Spinal cord (tissue), 10 donors: ENCODE measurements around the gene MYRFL. TPM values are rescaled to one million over a fixed set of nuclear protein-coding genes. Genes with fewer than 3 reads are reported as not detected.
A peak's percentile ranks its signal among the peaks of the same experiment; 100 is the strongest.
"Not testable (repeated sequence)": the region's sequence is repeated elsewhere in the genome, so short reads cannot be mapped to it uniquely, and the experiment has no call there.

Source experiments
- DNase-seq, 6 donors: peaks; one replicate each; pipeline versions ENCODE4 v3.0.0 to v3.0.0-alpha.2; 2013 to 2015; ENCODE audit warnings: low spot score in 6 of 6, low read depth in 4 of 6
- H3K27ac ChIP-seq: one replicate; pipeline ENCODE4 v1.5.1; 2013; ENCODE audit warnings: low read depth, low read length, control low read depth
- H3K27me3 ChIP-seq: one replicate; pipeline ENCODE4 v1.6.1; 2013; ENCODE audit warnings: low read length; ENCODE audit not compliant: control insufficient read depth, insufficient read depth
- H3K36me3 ChIP-seq: one replicate; pipeline ENCODE4 v1.6.1; 2013; ENCODE audit warnings: low read length; ENCODE audit not compliant: control insufficient read depth, insufficient read depth
- H3K4me1 ChIP-seq: one replicate; pipeline ENCODE4 v1.6.1; 2013; ENCODE audit warnings: low read length; ENCODE audit not compliant: control insufficient read depth, insufficient read depth
- H3K4me3 ChIP-seq: one replicate; pipeline ENCODE4 v1.5.1; 2013; ENCODE audit warnings: low read depth, low read length, control low read depth
- H3K9me3 ChIP-seq: one replicate; pipeline ENCODE4 v1.6.1; 2013; ENCODE audit warnings: low read length; ENCODE audit not compliant: control insufficient read depth, insufficient read depth
- WGBS: methylation state at CpG from one replicate; pipeline ENCODE4 v1.1.5; 2013; ENCODE audit warnings: missing lambda C conversion rate; ENCODE audit not compliant: insufficient coverage; 5-methylcytosine and 5-hydroxymethylcytosine counted together
- polyA plus RNA-seq, 2 donors: library from polyadenylated mRNA; unstranded; fragments of 120-200 nt; gene quantifications; one replicate each; pipeline ENCODE4 v1.2.1, GENCODE V29; 2013; ENCODE audit not compliant: insufficient read length in 2 of 2
- total RNA-seq, 2 donors: library from RNA; depleted of rRNA in 1 of 2; stranded (reverse); fragments of 120-200 nt in 1 of 2; fragments of >200 nt in 1 of 2; gene quantifications; one replicate each; pipeline versions ENCODE4 v1.2.3 to v1.2.4, GENCODE V29; 2013 to 2014
- donor health status: healthy.

The MYRFL gene
- total and polyA plus RNA-seq, 4 donors: 0.32 to 1.1 (median 0.51) TPM

GRCh38 chr12:69837657-69838415, 12.8 kb downstream of the MYRFL start:
- no peak overlapping the region for H3K27ac ChIP-seq
- H3K4me1 ChIP-seq: no peaks in the 10 kb centered on the region
- H3K27me3 ChIP-seq: no peaks in the 10 kb centered on the region
- H3K9me3 ChIP-seq: no peaks in the 10 kb centered on the region
- DNase-seq: no peak
- H3K36me3 ChIP-seq: no peaks in the 10 kb centered on the region
- WGBS: 93% methylated on average over 3 of the region's 4 CpGs
- H3K4me3 ChIP-seq: no peak overlapping the region

- Histone ChIP-seq H3K4me1 (no peaks in the 10 kb centered on the region), H3K4me3 (no peak overlapping the region), H3K9me3 (no peaks in the 10 kb centered on the region), H3K27me3 (no peaks in the 10 kb centered on the region), H3K27ac (no peak overlapping the region), H3K36me3 (no peaks in the 10 kb centered on the region)
- WGBS: no CpG with 5 or more reads among the region's 3 CpGs
- DNase-seq: no peak
Observed at GRCh38 chr12:69840727-69841126, 15.7 kb downstream of the MYRFL start.

- peak in 2 of 6 donors; percentile 29 to 53 for DNase-seq
- WGBS: 71% methylated on average over 1 of the region's 2 CpGs
- Histone ChIP-seq H3K27ac (no peak overlapping the region), H3K36me3 (no peaks in the 10 kb centered on the region), H3K4me3 (no peak overlapping the region), H3K4me1 (no peaks in the 10 kb centered on the region), H3K9me3 (no peaks in the 10 kb centered on the region), H3K27me3 (no peaks in the 10 kb centered on the region)
Observed at GRCh38 chr12:69843608-69844007, 18.6 kb downstream of the MYRFL start.

- Histone ChIP-seq H3K9me3 (no peaks in the 10 kb centered on the region), H3K27me3 (no peaks in the 10 kb centered on the region), H3K36me3 (no peaks in the 10 kb centered on the region), H3K27ac (no peak overlapping the region), H3K4me1 (no peaks in the 10 kb centered on the region), H3K4me3 (no peak overlapping the region)
- 86% methylated on average over 7 of the region's 7 CpGs for WGBS
- DNase-seq: peak in 1 of 6 donors; percentile 41
Observed at GRCh38 chr12:69844416-69844815, 19.4 kb downstream of the MYRFL start.

- Histone ChIP-seq H3K27ac (no peak overlapping the region), H3K4me1 (no peaks in the 10 kb centered on the region), H3K27me3 (no peaks in the 10 kb centered on the region), H3K9me3 (no peaks in the 10 kb centered on the region), H3K36me3 (no peaks in the 10 kb centered on the region), H3K4me3 (no peak overlapping the region)
- no peak for DNase-seq
- 93% methylated on average over 3 of the region's 4 CpGs for WGBS
Observed at GRCh38 chr12:69844836-69845235, 19.8 kb downstream of the MYRFL start.

GRCh38 chr12:69846976-69847375, 21.9 kb downstream of the MYRFL start:
- no peak overlapping the region for H3K27ac ChIP-seq
- DNase-seq: no peak

GRCh38 chr12:69851976-69852375, 26.9 kb downstream of the MYRFL start:
- H3K36me3 ChIP-seq: no peaks in the 10 kb centered on the region
- no peak overlapping the region for H3K27ac ChIP-seq
- no peaks in the 10 kb centered on the region for H3K9me3 ChIP-seq
- no peak overlapping the region for H3K4me3 ChIP-seq
- H3K27me3 ChIP-seq: no peaks in the 10 kb centered on the region
- no peaks in the 10 kb centered on the region for H3K4me1 ChIP-seq
- DNase-seq: no peak
- WGBS: no CpG with 5 or more reads among the region's 2 CpGs

More at GRCh38 chr12:69846976-69847375, 21.9 kb downstream of the MYRFL start:
- no peaks in the 10 kb centered on the region for H3K36me3 ChIP-seq
- H3K27me3 ChIP-seq: no peaks in the 10 kb centered on the region
- H3K9me3 ChIP-seq: no peaks in the 10 kb centered on the region
- no peaks in the 10 kb centered on the region for H3K4me1 ChIP-seq
- no peak overlapping the region for H3K4me3 ChIP-seq

- WGBS: 94% methylated on average over 35 of the region's 61 CpGs
- H3K27ac ChIP-seq, H3K36me3 ChIP-seq, H3K4me1 ChIP-seq, DNase-seq, H3K4me3 ChIP-seq, H3K27me3 ChIP-seq, H3K9me3 ChIP-seq: not testable (repeated sequence)
Observed at GRCh38 chr12:69853176-69853961, 28.3 kb downstream of the MYRFL start.

GRCh38 chr12:69866698-69867097, 41.7 kb downstream of the MYRFL start:
- Histone ChIP-seq H3K36me3 (no peaks in the 10 kb centered on the region), H3K4me3 (no peak overlapping the region), H3K4me1 (no peaks in the 10 kb centered on the region), H3K27me3 (no peaks in the 10 kb centered on the region), H3K27ac (no peak overlapping the region), H3K9me3 (no peaks in the 10 kb centered on the region)
- no peak for DNase-seq
- WGBS: 100% methylated on average over 2 of the region's 4 CpGs

GRCh38 chr12:69868695-69869094, 43.7 kb downstream of the MYRFL start:
- Histone ChIP-seq H3K27ac (no peak overlapping the region), H3K9me3 (no peaks in the 10 kb centered on the region), H3K27me3 (no peaks in the 10 kb centered on the region), H3K4me1 (no peaks in the 10 kb centered on the region), H3K4me3 (no peak overlapping the region), H3K36me3 (no peaks in the 10 kb centered on the region)
- no peak for DNase-seq
- WGBS: 97% methylated on average over 7 of the region's 9 CpGs
